Esophagus (tissue), 2 donors: ENCODE data around the gene CCR8. TPM values are rescaled to one million over a fixed set of nuclear protein-coding genes. Genes with fewer than 3 reads are reported as not detected.
"Not testable (repeated sequence)": the region's sequence is repeated elsewhere in the genome, so short reads cannot be mapped to it uniquely, and the experiment has no call there.

Source experiments
- H3K27ac ChIP-seq, 2 donors: one replicate each; pipeline ENCODE4 v1.5.1; 2013; ENCODE audit warnings: low read depth in 2 of 2, mild to moderate bottlenecking in 2 of 2, inconsistent platforms in 1 of 2, low read length in 1 of 2, moderate library complexity in 1 of 2
- H3K27me3 ChIP-seq, 2 donors: one replicate each; pipeline ENCODE4 v1.6.1; 2013; ENCODE audit warnings: low read length in 2 of 2, control low read depth in 1 of 2, mild to moderate bottlenecking in 1 of 2; ENCODE audit not compliant: insufficient read depth in 2 of 2, control insufficient read depth in 1 of 2
- H3K36me3 ChIP-seq, 2 donors: one replicate each; pipeline ENCODE4 v1.6.1; 2013; ENCODE audit warnings: low read length in 1 of 2; ENCODE audit not compliant: control insufficient read depth in 2 of 2, insufficient read depth in 2 of 2
- H3K4me1 ChIP-seq, 2 donors: one replicate each; pipeline ENCODE4 v1.6.1; 2013; ENCODE audit warnings: low read length in 1 of 2; ENCODE audit not compliant: control insufficient read depth in 2 of 2, insufficient read depth in 2 of 2
- H3K4me3 ChIP-seq, 2 donors: one replicate each; pipeline ENCODE4 v1.5.1; 2013; ENCODE audit warnings: low read length in 2 of 2, mild to moderate bottlenecking in 2 of 2, low read depth in 1 of 2, moderate library complexity in 1 of 2
- H3K9me3 ChIP-seq, 2 donors: one replicate each; pipeline ENCODE4 v1.6.1; 2013; ENCODE audit warnings: mild to moderate bottlenecking in 2 of 2, low read depth in 1 of 2, low read length in 1 of 2, moderate library complexity in 1 of 2; ENCODE audit not compliant: control insufficient read depth in 2 of 2, insufficient read depth in 1 of 2
- WGBS, 2 donors: extraction: QIAGEN DNeasy Blood & Tissue Kit; methylation state at CpG; one replicate each; pipeline ENCODE4 v1.1.7; 2013; 5-methylcytosine and 5-hydroxymethylcytosine counted together
- polyA plus RNA-seq, 2 donors: library from polyadenylated mRNA; stranded (reverse); fragments of 200-250 nt; gene quantifications; one replicate each; pipeline ENCODE4 v1.2.3, GENCODE V29; 2013
- donor health status: healthy with polysubstance abuse.
- donor health status: Bipolar disorder and iron deficiency.

The CCR8 gene
- polyA plus RNA-seq, 2 donors, result 0.06 TPM; not detected in 1

DNA sequence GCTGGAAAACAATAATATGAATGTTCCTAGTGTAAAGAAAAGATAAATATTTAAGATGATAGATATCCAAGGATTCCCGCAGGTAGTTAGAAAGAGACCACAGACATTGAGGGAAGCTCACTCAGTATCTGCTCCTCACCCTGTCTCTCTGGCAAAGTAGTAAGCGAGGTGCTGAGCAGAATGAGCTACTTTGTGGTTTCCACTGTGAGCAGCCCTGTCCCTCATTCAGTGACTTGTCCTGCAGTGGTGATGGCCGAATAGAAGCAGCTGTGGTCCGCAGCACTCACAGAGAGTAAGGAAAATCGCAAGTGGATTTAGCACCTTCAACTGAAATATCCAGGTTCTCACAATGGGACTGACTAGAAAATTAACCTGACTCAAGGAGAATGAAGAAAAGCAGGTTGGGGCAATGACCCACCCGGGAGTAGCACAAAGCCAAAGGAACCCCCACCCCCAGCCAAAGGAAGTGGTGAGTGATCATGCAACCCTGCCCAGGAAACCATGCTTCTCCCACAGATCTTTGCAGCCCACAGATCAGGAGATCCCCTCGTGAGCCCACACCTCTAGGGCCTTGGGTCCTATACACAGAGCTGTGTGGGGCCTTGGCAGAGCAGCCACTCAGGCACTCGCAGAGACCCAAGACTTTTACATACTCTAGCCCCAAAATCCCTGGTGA is 31.9 kb downstream of the CCR8 start:
- H3K4me1 ChIP-seq, result no peaks in the 10 kb centered on the region
- no peak overlapping the region for H3K4me3 ChIP-seq
- H3K27ac ChIP-seq, result no peak overlapping the region
- no peaks in the 10 kb centered on the region for H3K27me3 ChIP-seq
- no peaks in the 10 kb centered on the region for H3K9me3 ChIP-seq
- whole genome bisulfite sequencing, 2 donors, result 71% methylated on average over 8 of the region's 8 CpGs
- H3K36me3 ChIP-seq, result no peaks in the 10 kb centered on the region

GRCh38 chr3:39362192-39362591 is 32.7 kb downstream of the CCR8 start:
- Histone ChIP-seq H3K4me3 (no peak overlapping the region), H3K9me3 (no peaks in the 10 kb centered on the region), H3K36me3 (no peaks in the 10 kb centered on the region), H3K4me1 (no peaks in the 10 kb centered on the region), H3K27me3 (no peaks in the 10 kb centered on the region), H3K27ac (no peak overlapping the region)
- WGBS, 2 donors, result 49 to 56% methylated on average over 3 of the region's 3 CpGs

DNA sequence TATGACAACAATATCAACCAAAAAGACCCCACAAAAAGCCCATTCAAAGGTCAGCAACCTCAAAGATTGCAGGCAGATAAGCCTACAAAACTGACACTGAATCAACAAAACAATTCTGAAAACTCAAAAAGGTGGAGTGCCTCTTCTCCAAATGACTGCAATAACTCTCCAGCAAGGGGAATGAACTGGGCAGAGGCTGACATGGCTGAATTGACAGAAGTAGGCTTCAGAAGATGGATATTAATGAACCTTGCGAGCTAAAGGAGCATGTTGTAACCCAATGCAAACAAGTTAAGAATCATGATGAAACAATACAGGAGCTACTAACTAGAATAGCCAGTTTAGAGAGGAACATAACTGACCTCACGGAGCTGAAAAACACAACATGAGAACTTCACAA is 33.3 kb downstream of the CCR8 start:
- Histone ChIP-seq H3K27ac (no peak overlapping the region), H3K4me1 (no peaks in the 10 kb centered on the region), H3K36me3 (no peaks in the 10 kb centered on the region), H3K9me3 (no peaks in the 10 kb centered on the region), H3K27me3 (no peaks in the 10 kb centered on the region), H3K4me3 (no peak overlapping the region)
- WGBS, 2 donors, result 76 to 78% methylated on average over 2 of the region's 2 CpGs

- 86 to 88% methylated on average over 4 of the region's 4 CpGs for WGBS, 2 donors
- H3K4me3 ChIP-seq, H3K4me1 ChIP-seq, H3K27ac ChIP-seq, H3K9me3 ChIP-seq, H3K36me3 ChIP-seq, H3K27me3 ChIP-seq: not testable (repeated sequence)
Measured at GRCh38 chr3:39370450-39370849, 40.9 kb downstream of the CCR8 start.

- Histone ChIP-seq H3K27me3 (no peaks in the 10 kb centered on the region), H3K36me3 (no peaks in the 10 kb centered on the region), H3K4me3 (no peak overlapping the region), H3K9me3 (no peaks in the 10 kb centered on the region), H3K27ac (no peak overlapping the region), H3K4me1 (no peaks in the 10 kb centered on the region)
Measured at GRCh38 chr3:39372833-39373232, 43.3 kb downstream of the CCR8 start.

DNA sequence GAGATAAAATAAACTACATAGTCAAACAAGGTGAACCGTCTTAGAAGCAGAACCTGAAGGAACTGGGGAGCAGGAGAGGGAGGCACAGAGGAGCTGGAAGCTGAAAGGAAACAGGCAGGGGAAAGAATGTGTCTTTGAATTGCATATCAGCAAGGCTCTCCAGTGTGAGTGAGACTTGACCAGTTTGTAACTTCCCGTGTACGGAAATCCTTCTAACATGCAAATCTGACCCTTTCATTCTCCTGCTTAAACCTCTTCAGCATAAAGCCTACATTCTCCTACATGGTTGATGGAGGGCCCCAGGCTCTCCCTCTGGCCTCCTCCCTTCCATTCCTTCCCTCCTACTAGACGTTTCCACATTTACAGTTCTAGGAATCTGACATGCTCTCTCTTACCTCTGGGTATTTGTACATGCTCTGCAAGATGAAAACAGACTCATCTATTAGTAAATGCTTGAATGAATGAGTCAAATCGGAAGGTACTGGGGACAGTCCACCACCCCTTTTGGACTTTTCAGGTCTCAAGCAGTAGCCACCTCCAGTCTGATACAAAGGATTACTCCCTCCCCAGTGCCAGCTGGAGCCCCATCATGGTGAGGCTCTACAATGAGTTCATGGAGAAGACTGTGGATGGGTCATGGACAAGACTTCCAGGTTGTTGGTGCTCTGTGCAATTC is 47.6 kb downstream of the CCR8 start:
- 63 to 72% methylated on average over 5 of the region's 5 CpGs for WGBS, 2 donors

DNA sequence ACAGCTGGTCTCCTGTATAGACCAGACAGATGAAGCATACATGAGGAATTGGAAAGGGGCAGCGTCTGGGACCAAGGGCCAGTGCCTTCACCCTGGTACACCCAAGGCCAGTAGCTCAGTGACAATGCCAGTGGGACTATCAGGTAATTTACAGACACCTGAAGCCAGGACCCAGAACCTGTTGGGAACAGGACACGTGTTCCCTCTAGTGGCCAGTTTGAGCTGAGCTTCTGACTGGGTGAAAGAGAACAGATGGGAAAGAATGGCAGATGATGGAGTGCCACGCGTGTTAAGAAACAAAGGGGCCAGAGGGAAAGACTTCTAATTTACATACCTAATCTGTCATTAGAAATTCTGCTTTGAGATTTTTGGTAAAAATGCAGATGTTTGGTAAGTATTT is 48.6 kb downstream of the CCR8 start:
- Histone ChIP-seq H3K36me3 (no peaks in the 10 kb centered on the region), H3K27ac (no peak overlapping the region), H3K9me3 (no peaks in the 10 kb centered on the region), H3K27me3 (no peaks in the 10 kb centered on the region), H3K4me1 (no peaks in the 10 kb centered on the region), H3K4me3 (no peak overlapping the region)
- WGBS, 2 donors, result 24 to 26% methylated on average over 4 of the region's 4 CpGs

More for the DNA sequence above, 47.6 kb downstream of the CCR8 start:
- Histone ChIP-seq H3K27ac (no peak overlapping the region), H3K27me3 (no peaks in the 10 kb centered on the region), H3K36me3 (no peaks in the 10 kb centered on the region), H3K9me3 (no peaks in the 10 kb centered on the region), H3K4me3 (no peak overlapping the region), H3K4me1 (no peaks in the 10 kb centered on the region)

DNA sequence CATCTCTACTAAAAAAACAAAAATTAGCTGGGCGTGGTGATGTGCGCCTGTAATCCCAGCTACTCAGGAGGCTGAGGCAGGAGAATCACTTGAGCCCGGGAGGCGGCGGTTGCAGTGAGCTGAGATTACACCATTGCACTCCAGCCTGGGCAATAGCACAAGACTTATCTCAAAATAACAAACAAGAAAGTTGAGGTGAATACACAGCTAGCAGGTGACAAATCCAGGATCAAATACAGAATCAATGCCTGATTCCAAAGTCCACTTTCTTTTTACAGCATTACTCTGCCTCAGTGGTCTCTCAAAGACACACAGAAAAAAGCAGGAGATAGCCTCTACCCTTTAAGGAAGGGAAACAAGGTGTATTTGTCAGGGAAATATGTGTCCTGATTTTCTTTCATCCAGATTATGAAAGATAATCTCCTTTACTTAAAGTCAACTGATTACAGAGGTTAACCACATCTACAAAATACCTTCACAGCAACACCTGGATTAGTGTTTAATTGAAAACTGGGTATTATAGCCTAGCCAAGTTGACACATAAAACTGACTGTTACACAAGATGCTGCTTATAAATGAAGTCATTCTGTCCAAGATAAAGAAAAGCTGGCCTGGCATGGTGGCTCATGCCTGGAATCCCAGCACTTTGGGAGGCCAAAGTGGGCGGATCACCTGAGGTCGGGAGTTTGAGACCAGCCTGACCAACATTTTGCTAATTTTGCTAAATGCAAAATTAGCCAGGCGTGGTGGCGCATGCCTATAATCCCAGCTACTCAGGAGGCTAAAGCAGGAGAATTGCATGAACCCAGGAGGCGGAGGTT is 49.7 kb downstream of the CCR8 start:
- Histone ChIP-seq H3K27ac (no peak overlapping the region), H3K27me3 (no peaks in the 10 kb centered on the region), H3K36me3 (no peaks in the 10 kb centered on the region), H3K9me3 (no peaks in the 10 kb centered on the region), H3K4me3 (no peak overlapping the region), H3K4me1 (no peaks in the 10 kb centered on the region)
- 80 to 94% methylated on average over 10 of the region's 10 CpGs for WGBS, 2 donors

DNA sequence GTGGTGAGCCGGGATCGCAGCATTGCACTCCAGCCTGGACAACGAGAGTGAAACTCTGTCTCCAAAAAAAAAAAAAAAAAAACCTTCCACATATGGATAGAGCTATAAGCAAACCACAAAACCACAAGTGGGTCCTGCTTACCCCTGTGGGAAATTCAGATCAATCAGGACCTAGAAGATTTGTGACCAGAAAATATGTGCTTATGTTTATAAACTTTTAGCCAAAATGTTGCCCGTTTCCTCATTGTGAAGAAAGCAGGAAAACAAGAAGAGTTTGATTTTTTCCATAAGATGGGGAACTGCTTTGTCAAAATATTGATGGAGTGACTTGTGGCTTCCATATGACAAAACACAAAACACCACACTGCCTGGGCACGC is 50.3 kb downstream of the CCR8 start:
- Histone ChIP-seq H3K27ac (no peak overlapping the region), H3K4me1 (no peaks in the 10 kb centered on the region), H3K27me3 (no peaks in the 10 kb centered on the region), H3K9me3 (no peaks in the 10 kb centered on the region), H3K4me3 (no peak overlapping the region), H3K36me3 (no peaks in the 10 kb centered on the region)
- WGBS, 2 donors, result 88 to 94% methylated on average over 5 of the region's 5 CpGs
